ENCODE results near the gene DLG1.

GRCh38 chr3:197302696-197303341 lies 4.4 kb upstream of the DLG1 start:
- TF ChIP-seq, protein P1, sequence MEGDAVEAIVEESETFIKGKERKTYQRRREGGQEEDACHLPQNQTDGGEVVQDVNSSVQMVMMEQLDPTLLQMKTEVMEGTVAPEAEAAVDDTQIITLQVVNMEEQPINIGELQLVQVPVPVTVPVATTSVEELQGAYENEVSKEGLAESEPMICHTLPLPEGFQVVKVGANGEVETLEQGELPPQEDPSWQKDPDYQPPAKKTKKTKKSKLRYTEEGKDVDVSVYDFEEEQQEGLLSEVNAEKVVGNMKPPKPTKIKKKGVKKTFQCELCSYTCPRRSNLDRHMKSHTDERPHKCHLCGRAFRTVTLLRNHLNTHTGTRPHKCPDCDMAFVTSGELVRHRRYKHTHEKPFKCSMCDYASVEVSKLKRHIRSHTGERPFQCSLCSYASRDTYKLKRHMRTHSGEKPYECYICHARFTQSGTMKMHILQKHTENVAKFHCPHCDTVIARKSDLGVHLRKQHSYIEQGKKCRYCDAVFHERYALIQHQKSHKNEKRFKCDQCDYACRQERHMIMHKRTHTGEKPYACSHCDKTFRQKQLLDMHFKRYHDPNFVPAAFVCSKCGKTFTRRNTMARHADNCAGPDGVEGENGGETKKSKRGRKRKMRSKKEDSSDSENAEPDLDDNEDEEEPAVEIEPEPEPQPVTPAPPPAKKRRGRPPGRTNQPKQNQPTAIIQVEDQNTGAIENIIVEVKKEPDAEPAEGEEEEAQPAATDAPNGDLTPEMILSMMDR (IDR thresholded peaks at IDR 0.05) = no peak
- TF ChIP-seq EP300 (IDR thresholded peaks at IDR 0.05; ENCODE audit: low read depth) (no peak), POLR2A (IDR thresholded peaks at IDR 0.05) (no peak), POLR2AphosphoS5 (IDR thresholded peaks at IDR 0.05) (no peak)

Data from transverse colon (tissue), 4 donors.